ENCODE data around the gene CFAP70. TPM values are rescaled to one million over a fixed set of nuclear protein-coding genes. Genes with fewer than 3 reads are reported as not detected.

Gene CFAP70
- total and polyA plus RNA-seq, 2 of the 8 experiments (the other 6 are each of a cell fraction or from before 2014, with no cell fraction given) = 0.21 to 0.30 TPM

DNA sequence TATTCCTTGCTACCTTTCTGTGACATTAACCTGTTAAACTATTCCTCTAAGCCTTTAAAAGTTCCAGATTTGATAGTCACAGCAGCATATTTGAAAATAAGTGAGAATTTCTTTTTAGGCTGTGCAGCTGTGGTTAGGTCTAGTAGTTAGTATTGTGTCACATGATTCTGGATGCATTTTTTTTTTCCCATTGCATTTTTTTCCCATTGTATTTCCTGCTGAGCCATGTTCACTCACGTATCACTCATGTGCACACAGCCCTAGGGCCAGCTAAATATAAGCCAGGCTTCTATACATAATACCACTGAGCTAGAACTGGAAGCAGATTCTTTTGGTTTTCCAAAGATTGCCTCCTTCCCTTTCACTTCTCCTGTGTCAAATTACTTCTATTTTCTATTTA, 149.0 kb downstream of the CFAP70 start (continued):
- TF ChIP-seq MAFK (IDR thresholded peaks at IDR 0.05; ENCODE audit: low read depth, low read length) (no peak), GTF2F1 (IDR thresholded peaks at IDR 0.05; ENCODE audit: borderline replicate concordance, low read depth, low read length) (no peak), EZH2 (IDR thresholded peaks at IDR 0.05; ENCODE audit: low read depth, low read length, severe bottlenecking) (no peak)
